HCT116 (cell line): ENCODE measurements around the gene FAM81A. TPM values are rescaled to one million over a fixed set of nuclear protein-coding genes. Genes with fewer than 3 reads are reported as not detected.

Experiments
- ATAC-seq: fragments of 200-7000 bp; cut with Tn5 transposase; 2 replicates; pipeline ENCODE4 v1.9.1; 2020; ENCODE audit warnings: mild to moderate bottlenecking, moderate library complexity
- BruUV-seq: library from RNA; stranded (reverse); fragments of 400-500 nt; replicated peaks from 2 replicates; lab custom pipeline; 2021; lab: Mats Ljungman, UMichigan
- CTCF ChIA-PET: fragments of 300-600 bp; sonication (Branson Sonifier 250); formaldehyde crosslinking; loops from one replicate; lab custom pipeline; 2021; ENCODE audit warnings: antibody characterized with exemption; lab: Charles Lee
- POLR2A ChIA-PET: fragments of 300-600, 350-600 bp; sonication (Branson Sonifier 250); formaldehyde crosslinking; loops from one replicate; lab custom pipeline; 2021; ENCODE audit warnings: antibody characterized with exemption; lab: Charles Lee
- RAD21 ChIA-PET, 2 experiments: fragments of 300-600 bp; sonication (Branson Sonifier 250); formaldehyde crosslinking; loops; one replicate each; lab custom pipeline; 2023; ENCODE audit warnings: low total read pairs in 2 of 2; ENCODE audit not compliant: uncharacterized antibody in 2 of 2, unreplicated experiment in 2 of 2, low non-redundant PET in 1 of 2; lab: Charles Lee
- DNase-seq: peaks from one replicate; pipeline ENCODE4 v3.0.0-alpha.2; 2010; ENCODE audit warnings: low read depth, low spot score
- H2AFZ ChIP-seq: fragments of 200-600 bp; shearing (Covaris generic), sonication (generic); 2 replicates; pipeline ENCODE4 v1.6.1; 2017; ENCODE audit warnings: low read depth, mixed run types, mixed read lengths, antibody characterized with exemption, low read length; ENCODE audit not compliant: poor library complexity, severe bottlenecking
- H3K27ac ChIP-seq: 2 replicates; pipeline ENCODE4 v1.5.1; 2012; ENCODE audit warnings: low read depth, low read length
- H3K27me3 ChIP-seq: fragments of 200-600 bp; sonication (generic); 2 replicates; pipeline ENCODE4 v1.6.1; 2016; ENCODE audit warnings: mixed run types, low read length, mixed read lengths; ENCODE audit not compliant: insufficient read depth
- H3K36me3 ChIP-seq, 2 experiments: fragments of 200-500 bp in 1 of 2; fragments of 200-600 bp in 1 of 2; sonication (Bioruptor generic) in 1 of 2; sonication (generic) in 1 of 2; 2 replicates each; pipeline versions ENCODE4 v1.5.1 to v1.6.1; 2014 to 2016; ENCODE audit warnings: low read length in 2 of 2, inconsistent platforms in 1 of 2, mixed read lengths in 1 of 2, mixed run types in 1 of 2; ENCODE audit not compliant: insufficient read depth in 2 of 2, control insufficient read depth in 1 of 2
- H3K4me1 ChIP-seq, 2 experiments: fragments of 200-600 bp in 1 of 2; sonication (generic) in 1 of 2; 2 replicates each; pipeline versions ENCODE4 v1.5.1 to v1.6.1; 2012 to 2017; ENCODE audit warnings: low read length in 2 of 2, inconsistent platforms in 1 of 2, mild to moderate bottlenecking in 1 of 2, mixed read lengths in 1 of 2, mixed run types in 1 of 2, moderate library complexity in 1 of 2; ENCODE audit not compliant: insufficient read depth in 2 of 2, control insufficient read depth in 1 of 2
- H3K4me2 ChIP-seq: fragments of 200-600 bp; sonication (generic); 2 replicates; pipeline ENCODE4 v1.6.1; 2017; ENCODE audit warnings: mixed run types, low read length, mixed read lengths
- H3K4me3 ChIP-seq, 2 experiments: fragments of 200-600 bp in 1 of 2; sonication (generic) in 1 of 2; replicated peaks in 1 of 2; 2 replicates each; pipeline ENCODE4 v1.5.1; 2011 to 2016; ENCODE audit warnings: low read length in 2 of 2, control low read depth in 1 of 2, low read depth in 1 of 2, mild to moderate bottlenecking in 1 of 2, mixed read lengths in 1 of 2, mixed run types in 1 of 2
- H3K79me2 ChIP-seq: fragments of 200-600 bp; sonication (generic); 2 replicates; pipeline ENCODE4 v1.6.1; 2017; ENCODE audit warnings: mild to moderate bottlenecking, mixed run types, low read length, moderate library complexity, mixed read lengths; ENCODE audit not compliant: insufficient read depth
- H3K9ac ChIP-seq: fragments of 200-600 bp; sonication (generic); 2 replicates; pipeline ENCODE4 v1.6.1; 2016; ENCODE audit warnings: low read length, mixed read lengths
- H3K9me2 ChIP-seq: fragments of 200-600 bp; sonication (generic), shearing (Covaris generic); 2 replicates; pipeline ENCODE4 v1.6.1; 2017; ENCODE audit warnings: mixed run types, mild to moderate bottlenecking, moderate library complexity; ENCODE audit not compliant: insufficient read depth
- H3K9me3 ChIP-seq, 2 experiments: fragments of 200-500 bp in 1 of 2; fragments of 200-600 bp in 1 of 2; sonication (Bioruptor generic) in 1 of 2; sonication (generic) in 1 of 2; 2 replicates each; pipeline ENCODE4 v1.6.1; 2014 to 2017; ENCODE audit warnings: low read length in 2 of 2, mixed read lengths in 2 of 2, inconsistent platforms in 1 of 2, low read depth in 1 of 2, mild to moderate bottlenecking in 1 of 2, mixed run types in 1 of 2, moderate library complexity in 1 of 2; ENCODE audit not compliant: control insufficient read depth in 1 of 2, insufficient read depth in 1 of 2
- H4K20me1 ChIP-seq: fragments of 200-600 bp; sonication (generic), shearing (Covaris generic); 2 replicates; pipeline ENCODE4 v1.6.1; 2017; ENCODE audit warnings: mixed run types, mild to moderate bottlenecking, moderate library complexity; ENCODE audit not compliant: insufficient read depth
- CEBPB ChIP-seq: IDR thresholded peaks from 2 replicates; pipeline ENCODE4 v1.6.1; 2012; ENCODE audit warnings: low read depth
- CTCF ChIP-seq, 3 experiments: fragments of 200-600 bp in 1 of 3; sonication (generic) in 1 of 3; IDR thresholded peaks in 2 of 3; conservative IDR thresholded peaks in 1 of 3; 2 replicates each; pipeline ENCODE4 v1.5.1; 2012 to 2017; ENCODE audit warnings: low read depth in 2 of 3, low read length in 2 of 3, antibody characterized with exemption in 1 of 3, borderline replicate concordance in 1 of 3, control low read depth in 1 of 3, mild to moderate bottlenecking in 1 of 3, mixed read lengths in 1 of 3, mixed run types in 1 of 3, moderate library complexity in 1 of 3; ENCODE audit not compliant: insufficient read depth in 1 of 3
- EZH2 ChIP-seq: fragments of 200-600 bp; sonication (generic); IDR thresholded peaks from 2 replicates; pipeline ENCODE4 v1.6.1; 2017; ENCODE audit warnings: antibody characterized with exemption, mixed run types
- FOSL1 ChIP-seq: IDR thresholded peaks from 2 replicates; pipeline ENCODE4 v1.6.1; 2012; ENCODE audit warnings: low read depth
- JUND ChIP-seq: IDR thresholded peaks from 2 replicates; pipeline ENCODE4 v1.6.1; 2012
- POLR2A ChIP-seq: IDR thresholded peaks from 2 replicates; pipeline ENCODE4 v1.7.0; 2011; ENCODE audit warnings: borderline replicate concordance; ENCODE audit not compliant: insufficient read depth, insufficient read length; ENCODE audit errors: extremely low read depth
- POLR2AphosphoS5 ChIP-seq: IDR thresholded peaks from 2 replicates; pipeline ENCODE4 v1.6.1; 2011; ENCODE audit warnings: mild to moderate bottlenecking, low read depth, low read length, moderate library complexity
- RAD21 ChIP-seq: IDR thresholded peaks from 2 replicates; pipeline ENCODE4 v1.6.1; 2012; ENCODE audit warnings: low read depth, mild to moderate bottlenecking
- REST ChIP-seq: IDR thresholded peaks from 2 replicates; pipeline ENCODE4 v1.6.1; 2012; ENCODE audit warnings: low read depth
- SIN3A ChIP-seq: IDR thresholded peaks from 2 replicates; pipeline ENCODE4 v1.6.1; 2012; ENCODE audit warnings: low read depth
- SRF ChIP-seq: IDR thresholded peaks from 2 replicates; pipeline ENCODE4 v1.6.1; 2012; ENCODE audit warnings: low read depth
- ZBTB33 ChIP-seq: IDR thresholded peaks from 2 replicates; pipeline ENCODE4 v1.6.1; 2011; ENCODE audit warnings: mild to moderate bottlenecking, low read length, moderate library complexity; ENCODE audit not compliant: insufficient replicate concordance; ENCODE audit errors: extremely low read depth
- intact Hi-C: fragments of 100-400 bp; cut with micrococcal nuclease; formaldehyde crosslinking; loops from 2 replicates; pipeline ENCODE4 v1.10.0; 2022
- total RNA-seq: library from RNA; stranded (reverse); gene quantifications from one replicate; pipeline ENCODE4 v1.2.1, GENCODE V29; 2021; ENCODE audit not compliant: unreplicated experiment

FAM81A gene
- total RNA-seq, 1 experiment from 2014 or later = 6.6 TPM

GRCh38 chr15:59562448-59563186 is 124.6 kb downstream of the FAM81A start:
- H3K27ac ChIP-seq = no peak overlapping the region
- no peak overlapping the region for H3K9ac ChIP-seq
- no peaks in the 10 kb centered on the region for H3K36me3 ChIP-seq
- H3K27me3 ChIP-seq = no peaks in the 10 kb centered on the region
- H3K4me3 ChIP-seq = no peak overlapping the region
- H3K79me2 ChIP-seq = no peaks in the 10 kb centered on the region
- no peaks in the 10 kb centered on the region for H3K4me1 ChIP-seq
- no peaks in the 10 kb centered on the region for H4K20me1 ChIP-seq
- CTCF ChIA-PET = interaction anchor here (1.1 kb wide), 1 partner anchor 12 kb away, joined by 4 read pairs; no protein-coding TSS in a partner anchor
- H3K9me2 ChIP-seq = no peaks in the 10 kb centered on the region
- no peak overlapping the region for H2AFZ ChIP-seq
- no peak for TF ChIP-seq JUND
- TF ChIP-seq POLR2AphosphoS5 = no peak
- TF ChIP-seq RAD21 = peak; percentile 45
- peak in 2 of 3 experiments; percentile 34 to 36; a peak in 3 of 6 replicates for TF ChIP-seq CTCF (IDR thresholded peaks at IDR 0.05 in 2 of 3, conservative IDR thresholded peaks at IDR 0.05 in 1 of 3; ENCODE audit: borderline replicate concordance in 1 of 3, insufficient read depth in 1 of 3, low read depth in 2 of 3, low read length in 2 of 3)
- peaks cover 0 to 11% of the 10 kb centered on the region in 2 experiments; a peak in 1 of 4 replicates for H3K9me3 ChIP-seq
- DNase-seq (no peak), ATAC-seq (no peak)
- intact Hi-C loops = no loop called here
- RAD21 ChIA-PET = no interaction called here
- H3K4me2 ChIP-seq = no peak overlapping the region
- POLR2A ChIA-PET = no interaction called here
- no TSS peak for BruUV-seq

GRCh38 chr15:59565299-59565698 is 127.3 kb downstream of the FAM81A start:
- Histone ChIP-seq H3K27ac (no peak overlapping the region), H3K9ac (no peak overlapping the region), H3K9me2 (no peaks in the 10 kb centered on the region), H3K9me3 (peaks cover 0 to 11% of the 10 kb centered on the region in 2 experiments; a peak in 1 of 4 replicates), H3K79me2 (no peaks in the 10 kb centered on the region), H2AFZ (no peak overlapping the region), H3K4me3 (no peak overlapping the region), H3K27me3 (no peaks in the 10 kb centered on the region), H4K20me1 (no peaks in the 10 kb centered on the region), H3K36me3 (no peaks in the 10 kb centered on the region), H3K4me2 (no peak overlapping the region), H3K4me1 (peaks cover 5% of the 10 kb centered on the region in 2 experiments; a peak in 3 of 4 replicates)
- ATAC-seq (no peak), DNase-seq (no peak)
- ChIA-PET POLR2A (no interaction called here), RAD21 (no interaction called here), CTCF (no interaction called here)
- intact Hi-C loops = no loop called here
- no TSS peak for BruUV-seq
- TF ChIP-seq SIN3A (no peak), SRF (no peak), POLR2AphosphoS5 (no peak), CEBPB (no peak), FOSL1 (no peak), JUND (no peak), REST (no peak), ZBTB33 (no peak), EZH2 (no peak), POLR2A (no peak)
